HG02943 (cell line): ENCODE data around the gene OR52K1.

Experiments used
- ATAC-seq: cut with Tn5 transposase; IDR thresholded peaks from one replicate; pipeline ENCODE4 v1.9.1; 2021; ENCODE audit warnings: mild to moderate bottlenecking, low read depth, moderate library complexity; ENCODE audit not compliant: unreplicated experiment

OR52K1 gene

DNA sequence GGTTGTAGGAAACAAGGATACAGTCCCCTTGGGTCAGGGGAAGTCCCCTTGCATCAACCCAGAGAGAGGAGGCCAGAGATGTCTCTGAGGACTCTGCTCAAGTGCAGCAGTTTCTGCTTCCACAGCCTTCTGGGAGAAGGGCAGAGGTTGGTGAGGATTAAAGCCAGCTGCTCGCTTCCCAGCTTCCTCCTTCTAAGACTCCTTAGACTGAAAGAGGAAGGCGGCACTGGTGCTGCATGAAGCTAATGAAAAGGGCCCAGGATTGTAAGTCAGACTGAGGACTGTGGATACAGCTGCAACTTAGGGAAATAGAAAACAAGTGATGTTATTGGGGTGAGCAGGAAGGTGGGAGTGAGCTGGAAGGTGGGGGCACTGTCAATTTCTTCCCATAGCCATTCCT lies at the start of gene OR52K1:
Gene OR52K1 (plus strand): TSS at position 202 of the 400 bp plus-strand sequence. CDS start 6,255 bp downstream, outside the sequence.
- ATAC-seq: no peak

DNA sequence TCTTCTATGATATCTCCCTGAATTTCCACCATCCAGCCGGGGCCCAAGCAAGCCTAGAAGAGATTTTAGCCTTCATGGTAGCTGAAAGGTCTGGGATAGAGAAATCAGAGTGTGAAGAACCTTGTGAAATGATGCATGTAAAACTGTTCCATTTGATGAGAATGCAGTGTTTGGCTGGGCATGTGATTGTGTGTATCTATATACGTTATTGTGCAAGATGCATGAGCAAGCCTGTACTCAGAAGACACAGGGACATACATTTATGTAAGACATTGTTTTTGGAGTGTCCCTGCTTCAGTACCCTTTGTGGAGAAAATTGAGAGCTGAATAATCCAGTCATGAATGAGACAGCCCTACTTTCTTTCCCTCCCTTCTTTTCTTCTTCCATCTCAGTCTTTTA lies 48.6 kb upstream of the OR52K1 start:
- no peak for ATAC-seq

- ATAC-seq: no peak
Measured at GRCh38 chr11:4436411-4436810, 46.0 kb upstream of the OR52K1 start.

- no peak for ATAC-seq
Measured at GRCh38 chr11:4441515-4441914, 40.9 kb upstream of the OR52K1 start.

GRCh38 chr11:4443232-4443891 lies 39.1 kb upstream of the OR52K1 start:
- ATAC-seq: no peak

GRCh38 chr11:4448995-4449394 lies 33.5 kb upstream of the OR52K1 start, which contains the start of gene OR52K2:
Gene OR52K2 (plus strand): TSS chr11:4449295. CDS start chr11:4449340, 45 bp downstream.
- ATAC-seq: no peak

- ATAC-seq: no peak
Measured at GRCh38 chr11:4453118-4453517, 29.3 kb upstream of the OR52K1 start.

GRCh38 chr11:4454021-4454420 lies 28.4 kb upstream of the OR52K1 start:
- no peak for ATAC-seq

DNA sequence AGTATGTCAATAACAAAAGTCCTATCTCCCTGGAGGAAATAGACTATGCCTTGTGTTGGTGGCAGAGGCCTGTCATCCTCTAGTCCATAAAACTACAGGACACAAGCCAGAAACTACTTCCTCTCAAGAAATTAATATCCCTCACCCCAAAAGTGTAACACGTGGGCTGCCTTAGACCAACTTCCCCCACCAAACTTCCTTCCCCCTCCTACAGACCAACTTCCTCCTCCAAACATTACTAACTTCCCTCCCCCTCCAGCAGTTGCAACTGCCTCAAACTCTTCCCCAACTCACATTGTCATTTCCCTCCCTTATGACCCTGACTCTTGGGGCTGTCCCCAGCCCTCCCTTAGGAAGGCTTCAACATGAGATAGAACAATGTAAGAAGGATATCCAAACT lies 27.0 kb upstream of the OR52K1 start:
- ATAC-seq: no peak

GRCh38 chr11:4459500-4459899 lies 22.9 kb upstream of the OR52K1 start:
- peak; percentile 95 for ATAC-seq

DNA sequence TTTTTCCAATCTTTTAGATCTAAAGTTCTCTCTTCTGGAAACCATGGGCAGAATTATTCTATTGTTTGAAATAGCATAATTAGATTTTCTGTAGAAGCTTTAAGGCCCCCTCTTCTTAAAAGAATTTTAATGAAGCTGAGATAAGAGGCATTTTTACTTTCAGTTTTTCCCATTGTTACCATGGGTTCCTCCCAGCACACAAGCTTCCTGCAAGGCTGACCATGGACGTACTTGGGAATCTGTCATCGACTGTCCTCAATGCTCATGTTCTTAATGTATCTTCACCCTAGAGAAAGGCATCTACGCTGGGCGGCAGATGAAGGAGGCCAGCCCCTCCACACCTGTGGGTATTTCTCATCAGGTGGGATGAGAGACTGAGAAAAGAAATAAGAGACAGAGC lies 22.3 kb upstream of the OR52K1 start:
- no peak for ATAC-seq

GRCh38 chr11:4464216-4465159 lies 18.0 kb upstream of the OR52K1 start:
- no peak for ATAC-seq

GRCh38 chr11:4465407-4465806 lies 17.0 kb upstream of the OR52K1 start:
- ATAC-seq: no peak

GRCh38 chr11:4466131-4466870 lies 16.1 kb upstream of the OR52K1 start:
- no peak for ATAC-seq

GRCh38 chr11:4466871-4467442 lies 15.5 kb upstream of the OR52K1 start:
- ATAC-seq: peak; percentile 57

- no peak for ATAC-seq
Measured at GRCh38 chr11:4467811-4468606, 14.4 kb upstream of the OR52K1 start.

DNA sequence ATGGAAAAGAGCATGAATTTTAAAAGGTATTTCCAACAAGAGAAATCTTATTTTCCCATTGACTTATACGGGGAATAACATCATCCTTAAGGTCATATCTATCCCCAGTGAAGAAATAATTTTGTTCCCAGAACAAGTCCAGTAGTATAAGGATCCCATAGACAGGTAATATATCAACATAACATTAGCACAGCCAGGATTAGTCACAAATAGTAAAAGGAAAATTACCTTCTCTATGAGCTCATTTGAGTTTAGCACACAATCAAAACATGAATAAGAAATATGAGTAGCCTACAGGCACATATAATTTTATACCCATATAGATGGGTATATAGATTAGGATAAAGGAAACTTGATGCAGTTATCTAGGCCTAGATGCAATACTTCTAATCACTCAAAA lies 2.8 kb upstream of the OR52K1 start:
- no peak for ATAC-seq

DNA sequence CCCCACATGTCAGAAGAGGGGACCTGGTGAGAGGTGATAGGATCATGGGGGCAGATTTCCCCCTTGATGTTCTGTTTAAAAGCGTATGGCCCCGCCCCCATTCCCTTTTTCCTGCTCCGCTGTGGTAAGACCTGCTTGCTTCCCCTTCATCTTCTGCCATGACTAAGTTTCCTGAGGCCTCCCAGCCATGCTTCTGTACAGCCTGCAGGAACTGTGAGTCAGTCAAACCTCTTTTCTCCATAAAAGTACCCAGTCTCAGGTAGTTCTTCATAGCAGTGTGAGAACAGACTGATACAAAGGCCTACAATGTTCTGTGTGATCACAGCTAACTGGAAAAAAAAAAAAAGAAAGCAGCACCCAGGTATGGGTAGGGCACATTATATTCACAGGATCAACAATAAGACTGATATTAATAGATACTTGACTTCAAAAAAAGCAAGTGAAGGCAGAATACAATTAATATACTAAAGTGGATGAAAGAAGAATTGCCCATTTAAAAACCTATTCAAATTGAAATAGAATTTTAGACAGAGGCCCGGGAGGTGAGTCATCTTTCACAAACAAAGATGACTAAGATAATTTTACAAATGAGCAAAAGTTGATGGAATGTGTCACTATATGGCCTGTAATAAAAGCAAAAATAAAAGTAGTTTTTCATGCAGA lies 1.7 kb upstream of the OR52K1 start:
- ATAC-seq: no peak

- ATAC-seq: no peak
Measured at GRCh38 chr11:4481240-4481582, 1.2 kb upstream of the OR52K1 start.
